ENCODE data around the gene SAMD5.

- no peak for TF ChIP-seq CTCF (conservative IDR thresholded peaks at IDR 0.05 in 1 of 2, IDR thresholded peaks at IDR 0.05 in 1 of 2; ENCODE audit: low read depth in 1 of 2, low read length in 2 of 2)
- TF ChIP-seq EZH2 (IDR thresholded peaks at IDR 0.05; ENCODE audit: low read length, missing control alignments) = no peak
Measured at GRCh38 chr6:147547369-147547902, 38.9 kb downstream of the SAMD5 start.
